HL-60 (cell line): Measurements from ENCODE around the gene DGLUCY.
"Not testable (repeated sequence)": the region's sequence is repeated elsewhere in the genome, so short reads cannot be mapped to it uniquely, and the experiment has no call there.

Experiments
- DNase-seq, 2 experiments: peaks; one replicate each; pipeline ENCODE4 v3.0.0-alpha.2; 2010 to 2020; ENCODE audit warnings: low read depth in 1 of 2, low spot score in 1 of 2
- H3K27ac ChIP-seq: fragments of 250-450 bp; sonication (Bioruptor Pico); replicated peaks from 2 replicates; pipeline ENCODE4 v1.5.1; 2020; ENCODE audit warnings: mild to moderate bottlenecking, moderate library complexity
- H3K27me3 ChIP-seq: fragments of 250-450 bp; sonication (Bioruptor Pico); 2 replicates; pipeline ENCODE4 v1.5.1; 2021; ENCODE audit warnings: mild to moderate bottlenecking, moderate library complexity; ENCODE audit not compliant: insufficient read depth, poor library complexity, severe bottlenecking
- H3K4me3 ChIP-seq: replicated peaks from 2 replicates; pipeline ENCODE4 v1.5.1; 2011; ENCODE audit warnings: mild to moderate bottlenecking, control low read depth, low read length; ENCODE audit not compliant: insufficient read depth
- CTCF ChIP-seq: IDR thresholded peaks from one replicate; pipeline ENCODE4 v1.5.1; 2011; ENCODE audit warnings: low read length, control low read depth, inconsistent platforms; ENCODE audit not compliant: insufficient read depth
- GABPA ChIP-seq: IDR thresholded peaks from 2 replicates; pipeline ENCODE4 v1.6.1; 2012; ENCODE audit warnings: low read depth
- POLR2AphosphoS5 ChIP-seq: IDR thresholded peaks from 2 replicates; pipeline ENCODE4 v1.6.1; 2012; ENCODE audit warnings: low read depth
- REST ChIP-seq: IDR thresholded peaks from 2 replicates; pipeline ENCODE4 v1.6.1; 2012; ENCODE audit warnings: low read depth; ENCODE audit not compliant: insufficient replicate concordance
- SPI1 ChIP-seq: IDR thresholded peaks from 2 replicates; pipeline ENCODE4 v1.6.1; 2012; ENCODE audit warnings: low read depth, mild to moderate bottlenecking, borderline replicate concordance

DGLUCY gene

GRCh38 chr14:91223028-91223783, 109.3 kb downstream of the DGLUCY start:
- no peak overlapping the region for H3K27ac ChIP-seq
- no peak for TF ChIP-seq POLR2AphosphoS5
- TF ChIP-seq GABPA, result no peak
- TF ChIP-seq REST, result no peak
- no peak for TF ChIP-seq SPI1
- no peak for TF ChIP-seq CTCF
- no peaks in the 10 kb centered on the region for H3K27me3 ChIP-seq
- H3K4me3 ChIP-seq, result no peak overlapping the region
- DNase-seq, result no peak

GRCh38 chr14:91225025-91225424, 111.2 kb downstream of the DGLUCY start:
- TF ChIP-seq REST, result no peak
- TF ChIP-seq GABPA, result no peak
- TF ChIP-seq POLR2AphosphoS5, result no peak
- no peak for TF ChIP-seq SPI1
- TF ChIP-seq CTCF, result no peak
- no peak overlapping the region for H3K27ac ChIP-seq
- H3K27me3 ChIP-seq, result no peaks in the 10 kb centered on the region
- H3K4me3 ChIP-seq, result no peak overlapping the region
- no peak for DNase-seq

- not testable (repeated sequence) for H3K27ac ChIP-seq, H3K4me3 ChIP-seq, DNase-seq, H3K27me3 ChIP-seq
Measured at GRCh38 chr14:91226360-91226759, 112.5 kb downstream of the DGLUCY start.

- TF ChIP-seq POLR2AphosphoS5 (no peak), REST (no peak), GABPA (no peak), SPI1 (no peak), CTCF (no peak)
- no peak overlapping the region for H3K4me3 ChIP-seq
- H3K27me3 ChIP-seq, result no peaks in the 10 kb centered on the region
- no peak overlapping the region for H3K27ac ChIP-seq
- no peak for DNase-seq
Measured at GRCh38 chr14:91227183-91227628, 113.3 kb downstream of the DGLUCY start.
